LoVo (cell line): Measurements from ENCODE around the gene IRX6.

Source experiments
- DNase-seq: peaks from one replicate; pipeline ENCODE4 v3.0.0-alpha.2; 2016; ENCODE audit warnings: low spot score

The IRX6 gene

GRCh38 chr16:55367866-55368603, 44.0 kb downstream of the IRX6 start:
- no peak for DNase-seq

GRCh38 chr16:55369151-55369550, 45.1 kb downstream of the IRX6 start:
- no peak for DNase-seq

GRCh38 chr16:55370762-55371482, 46.9 kb downstream of the IRX6 start:
- no peak for DNase-seq

- DNase-seq, result no peak
Measured at GRCh38 chr16:55372792-55373488, 48.9 kb downstream of the IRX6 start.

- no peak for DNase-seq
Measured at GRCh38 chr16:55373489-55373832, 49.5 kb downstream of the IRX6 start.

GRCh38 chr16:55376045-55376444, 52.0 kb downstream of the IRX6 start:
- DNase-seq, result no peak

- no peak for DNase-seq
Measured at GRCh38 chr16:55376567-55377167, 52.7 kb downstream of the IRX6 start.

- no peak for DNase-seq
Measured at GRCh38 chr16:55377840-55378239, 53.8 kb downstream of the IRX6 start.

GRCh38 chr16:55378616-55379015, 54.6 kb downstream of the IRX6 start:
- DNase-seq, result no peak

- no peak for DNase-seq
Measured at GRCh38 chr16:55379371-55379770, 55.4 kb downstream of the IRX6 start.

- no peak for DNase-seq
Measured at GRCh38 chr16:55379876-55380390, 55.9 kb downstream of the IRX6 start.
